Ishikawa (cell line): Measurements from ENCODE around the gene INSIG1.

ENCODE experiments used
- CEBPB ChIP-seq: IDR thresholded peaks from 2 replicates; pipeline ENCODE4 v1.6.1; 2012
- CREB1 ChIP-seq: IDR thresholded peaks from 2 replicates; pipeline ENCODE4 v1.6.1; 2012; ENCODE audit warnings: low read depth
- EGR1 ChIP-seq: IDR thresholded peaks from 2 replicates; pipeline ENCODE4 v1.6.1; 2012
- EP300 ChIP-seq: IDR thresholded peaks from 2 replicates; pipeline ENCODE4 v1.6.1; 2012; ENCODE audit warnings: borderline replicate concordance
- FOXM1 ChIP-seq: IDR thresholded peaks from 2 replicates; pipeline ENCODE4 v1.6.1; 2012; ENCODE audit warnings: low read depth, borderline replicate concordance
- MAX ChIP-seq: IDR thresholded peaks from 2 replicates; pipeline ENCODE4 v1.6.1; 2012
- NFIC ChIP-seq: IDR thresholded peaks from 2 replicates; pipeline ENCODE4 v1.6.1; 2012
- RAD21 ChIP-seq: IDR thresholded peaks from 2 replicates; pipeline ENCODE4 v1.6.1; 2012; ENCODE audit warnings: low read depth
- TAF1 ChIP-seq: IDR thresholded peaks from 2 replicates; pipeline ENCODE4 v1.6.1; 2012; ENCODE audit warnings: low read depth, mild to moderate bottlenecking
- TEAD4 ChIP-seq: IDR thresholded peaks from 2 replicates; pipeline ENCODE4 v1.6.1; 2012
- YY1 ChIP-seq: IDR thresholded peaks from 2 replicates; pipeline ENCODE4 v1.6.1; 2012; ENCODE audit warnings: low read depth
- TF ChIP-seq, protein P1 (sequence below): IDR thresholded peaks from 2 replicates; pipeline ENCODE4 v1.6.1; 2012
- TF ChIP-seq, protein P2 (sequence below): IDR thresholded peaks from 2 replicates; pipeline ENCODE4 v1.6.1; 2012; ENCODE audit warnings: low read depth, mild to moderate bottlenecking

DNA sequence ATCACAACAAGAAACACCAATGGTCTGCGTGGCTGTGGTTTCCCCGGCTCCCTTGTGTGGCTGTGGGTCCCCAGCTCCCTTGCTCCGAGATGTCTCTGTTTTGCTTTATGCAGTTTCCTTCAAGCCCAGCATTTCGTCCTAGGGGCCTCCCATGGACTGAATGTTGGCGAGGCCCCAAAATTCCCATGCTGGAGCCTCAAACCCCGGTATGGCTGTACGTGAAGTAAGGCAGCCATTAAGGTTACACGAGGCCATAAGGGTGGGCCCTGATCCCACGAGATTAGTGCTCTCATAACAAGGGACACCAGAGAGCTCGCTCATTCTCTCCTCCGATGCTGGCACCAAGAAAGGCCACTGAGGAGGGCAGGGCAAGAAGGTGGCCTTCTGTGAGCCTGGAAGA, 44.6 kb downstream of the INSIG1 start:
- TF ChIP-seq, protein P1, sequence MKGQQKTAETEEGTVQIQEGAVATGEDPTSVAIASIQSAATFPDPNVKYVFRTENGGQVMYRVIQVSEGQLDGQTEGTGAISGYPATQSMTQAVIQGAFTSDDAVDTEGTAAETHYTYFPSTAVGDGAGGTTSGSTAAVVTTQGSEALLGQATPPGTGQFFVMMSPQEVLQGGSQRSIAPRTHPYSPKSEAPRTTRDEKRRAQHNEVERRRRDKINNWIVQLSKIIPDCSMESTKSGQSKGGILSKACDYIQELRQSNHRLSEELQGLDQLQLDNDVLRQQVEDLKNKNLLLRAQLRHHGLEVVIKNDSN: no peak
- TF ChIP-seq CREB1 (no peak), EP300 (no peak), CEBPB (no peak), MAX (no peak), YY1 (no peak), RAD21 (no peak), TAF1 (no peak), FOXM1 (no peak), TEAD4 (no peak), NFIC (no peak), EGR1 (no peak)
- TF ChIP-seq, protein P2, sequence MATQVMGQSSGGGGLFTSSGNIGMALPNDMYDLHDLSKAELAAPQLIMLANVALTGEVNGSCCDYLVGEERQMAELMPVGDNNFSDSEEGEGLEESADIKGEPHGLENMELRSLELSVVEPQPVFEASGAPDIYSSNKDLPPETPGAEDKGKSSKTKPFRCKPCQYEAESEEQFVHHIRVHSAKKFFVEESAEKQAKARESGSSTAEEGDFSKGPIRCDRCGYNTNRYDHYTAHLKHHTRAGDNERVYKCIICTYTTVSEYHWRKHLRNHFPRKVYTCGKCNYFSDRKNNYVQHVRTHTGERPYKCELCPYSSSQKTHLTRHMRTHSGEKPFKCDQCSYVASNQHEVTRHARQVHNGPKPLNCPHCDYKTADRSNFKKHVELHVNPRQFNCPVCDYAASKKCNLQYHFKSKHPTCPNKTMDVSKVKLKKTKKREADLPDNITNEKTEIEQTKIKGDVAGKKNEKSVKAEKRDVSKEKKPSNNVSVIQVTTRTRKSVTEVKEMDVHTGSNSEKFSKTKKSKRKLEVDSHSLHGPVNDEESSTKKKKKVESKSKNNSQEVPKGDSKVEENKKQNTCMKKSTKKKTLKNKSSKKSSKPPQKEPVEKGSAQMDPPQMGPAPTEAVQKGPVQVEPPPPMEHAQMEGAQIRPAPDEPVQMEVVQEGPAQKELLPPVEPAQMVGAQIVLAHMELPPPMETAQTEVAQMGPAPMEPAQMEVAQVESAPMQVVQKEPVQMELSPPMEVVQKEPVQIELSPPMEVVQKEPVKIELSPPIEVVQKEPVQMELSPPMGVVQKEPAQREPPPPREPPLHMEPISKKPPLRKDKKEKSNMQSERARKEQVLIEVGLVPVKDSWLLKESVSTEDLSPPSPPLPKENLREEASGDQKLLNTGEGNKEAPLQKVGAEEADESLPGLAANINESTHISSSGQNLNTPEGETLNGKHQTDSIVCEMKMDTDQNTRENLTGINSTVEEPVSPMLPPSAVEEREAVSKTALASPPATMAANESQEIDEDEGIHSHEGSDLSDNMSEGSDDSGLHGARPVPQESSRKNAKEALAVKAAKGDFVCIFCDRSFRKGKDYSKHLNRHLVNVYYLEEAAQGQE: no peak
